Ramos (cell line): ENCODE measurements around the gene GRIA4.
"Not testable (repeated sequence)": the region's sequence is repeated elsewhere in the genome, so short reads cannot be mapped to it uniquely, and the experiment has no call there.

Source experiments
- in situ Hi-C: fragments of 300-500 bp; cut with MboI; formaldehyde crosslinking; loops from one replicate; pipeline ENCODE4 v1.14.3; 2022; ENCODE audit warnings: low sequenced_read_pairs; ENCODE audit not compliant: unreplicated experiment

GRIA4 gene

GRCh38 chr11:105713696-105714095 lies 103.8 kb downstream of the GRIA4 start:
- in situ Hi-C loops, result no loop called here

- in situ Hi-C loops, result no loop called here
Observed at GRCh38 chr11:105718641-105719040, 108.8 kb downstream of the GRIA4 start.

- in situ Hi-C loops, result no loop called here
Observed at GRCh38 chr11:105719073-105719822, 109.4 kb downstream of the GRIA4 start.

- in situ Hi-C loops, result no loop called here
Observed at GRCh38 chr11:105720096-105720495, 110.2 kb downstream of the GRIA4 start.

GRCh38 chr11:105723269-105723668 lies 113.4 kb downstream of the GRIA4 start:
- in situ Hi-C loops, result no loop called here

- in situ Hi-C loops, result no loop called here
Observed at GRCh38 chr11:105732611-105733010, 122.7 kb downstream of the GRIA4 start.

- in situ Hi-C loops, result no loop called here
Observed at GRCh38 chr11:105734426-105734825, 124.6 kb downstream of the GRIA4 start.

GRCh38 chr11:105738251-105738650 lies 128.4 kb downstream of the GRIA4 start:
- in situ Hi-C loops, result no loop called here

GRCh38 chr11:105738986-105739795 lies 129.3 kb downstream of the GRIA4 start:
- in situ Hi-C loops, result no loop called here

- in situ Hi-C loops, result no loop called here
Observed at GRCh38 chr11:105740164-105740903, 130.5 kb downstream of the GRIA4 start.

- in situ Hi-C loops, result no loop called here
Observed at GRCh38 chr11:105741488-105742020, 131.7 kb downstream of the GRIA4 start.

GRCh38 chr11:105754260-105754659 lies 144.4 kb downstream of the GRIA4 start:
- in situ Hi-C loops, result no loop called here

- in situ Hi-C loops, result no loop called here
Observed at GRCh38 chr11:105754716-105755115, 144.8 kb downstream of the GRIA4 start.

- in situ Hi-C loops, result no loop called here
Observed at GRCh38 chr11:105757107-105757506, 147.2 kb downstream of the GRIA4 start.

GRCh38 chr11:105763594-105763993 lies 153.7 kb downstream of the GRIA4 start:
- in situ Hi-C loops, result no loop called here

- in situ Hi-C loops, result no loop called here
Observed at GRCh38 chr11:105767931-105768330, 158.1 kb downstream of the GRIA4 start.

GRCh38 chr11:105769627-105770026 lies 159.8 kb downstream of the GRIA4 start:
- in situ Hi-C loops, result no loop called here

- in situ Hi-C loops, result not testable (repeated sequence)
Observed at GRCh38 chr11:105773452-105773851, 163.6 kb downstream of the GRIA4 start.

GRCh38 chr11:105774899-105775298 lies 165.0 kb downstream of the GRIA4 start:
- in situ Hi-C loops, result no loop called here

GRCh38 chr11:105780781-105781525 lies 171.1 kb downstream of the GRIA4 start:
- in situ Hi-C loops, result no loop called here
